Measurements from ENCODE around the gene DENND5B.
"Not testable (repeated sequence)": the region's sequence is repeated elsewhere in the genome, so short reads cannot be mapped to it uniquely, and the experiment has no call there.

Gene DENND5B

GRCh38 chr12:31618228-31619025 is 27.5 kb upstream of the DENND5B start:
- no peak overlapping the region for H3K4me3 ChIP-seq (ENCODE audit: low read length)
- no peak overlapping the region for H2AFZ ChIP-seq (ENCODE audit: low read depth, low read length)
- no peak overlapping the region for H3K4me2 ChIP-seq (ENCODE audit: low read length)
- peaks cover 9% of the 10 kb centered on the region for H3K4me1 ChIP-seq (ENCODE audit: low read length)
- H3K79me2 ChIP-seq (ENCODE audit: low read length), result no peaks in the 10 kb centered on the region
- no peaks in the 10 kb centered on the region for H3K9me3 ChIP-seq (ENCODE audit: insufficient read depth, low read length)
- no peaks in the 10 kb centered on the region for H3K36me3 ChIP-seq (replicated peaks; ENCODE audit: low read depth, low read length)
- no peak for TF ChIP-seq CTCF (IDR thresholded peaks at IDR 0.05; ENCODE audit: low read depth, low read length)
- TF ChIP-seq EZH2phosphoT487 (IDR thresholded peaks at IDR 0.05; ENCODE audit: low read depth), result no peak
- H3K9ac ChIP-seq (ENCODE audit: low read length), result no peak overlapping the region
- no peaks in the 10 kb centered on the region for H3K27me3 ChIP-seq (ENCODE audit: low read depth, low read length)
- H3K27ac ChIP-seq (ENCODE audit: low read length), result no peak overlapping the region
- no peaks in the 10 kb centered on the region for H4K20me1 ChIP-seq (ENCODE audit: insufficient read depth, low read length)

- Histone ChIP-seq H2AFZ (ENCODE audit: low read depth, low read length) (no peak overlapping the region), H3K36me3 (replicated peaks; ENCODE audit: low read depth, low read length) (peaks cover 14% of the 10 kb centered on the region), H3K9ac (ENCODE audit: low read length) (no peak overlapping the region), H4K20me1 (ENCODE audit: insufficient read depth, low read length) (no peaks in the 10 kb centered on the region), H3K27ac (ENCODE audit: low read length) (no peak overlapping the region), H3K79me2 (ENCODE audit: low read length) (no peaks in the 10 kb centered on the region), H3K4me1 (ENCODE audit: low read length) (no peaks in the 10 kb centered on the region), H3K27me3 (ENCODE audit: low read depth, low read length) (no peaks in the 10 kb centered on the region), H3K4me2 (ENCODE audit: low read length) (no peak overlapping the region), H3K9me3 (ENCODE audit: insufficient read depth, low read length) (peaks cover 17% of the 10 kb centered on the region; the same call in 1 of the 2 replicates), H3K4me3 (ENCODE audit: low read length) (no peak overlapping the region)
- TF ChIP-seq CTCF (IDR thresholded peaks at IDR 0.05; ENCODE audit: low read depth, low read length) (no peak), EZH2phosphoT487 (IDR thresholded peaks at IDR 0.05; ENCODE audit: low read depth) (no peak)
Observed at GRCh38 chr12:31612819-31613218, 21.9 kb upstream of the DENND5B start.

- not testable (repeated sequence) for H3K4me3 ChIP-seq (ENCODE audit: low read length); H3K27ac ChIP-seq (ENCODE audit: low read length); H3K79me2 ChIP-seq (ENCODE audit: low read length); H3K4me1 ChIP-seq (ENCODE audit: low read length); H4K20me1 ChIP-seq (ENCODE audit: insufficient read depth, low read length); H3K27me3 ChIP-seq (ENCODE audit: low read depth, low read length); H2AFZ ChIP-seq (ENCODE audit: low read depth, low read length); H3K9ac ChIP-seq (ENCODE audit: low read length); H3K4me2 ChIP-seq (ENCODE audit: low read length)
- Histone ChIP-seq H3K9me3 (ENCODE audit: insufficient read depth, low read length) (peaks cover 36% of the 10 kb centered on the region; the same call in 1 of the 2 replicates), H3K36me3 (replicated peaks; ENCODE audit: low read depth, low read length) (peaks cover 36% of the 10 kb centered on the region)
Observed at GRCh38 chr12:31608299-31608698, 17.4 kb upstream of the DENND5B start.

- Histone ChIP-seq H4K20me1 (ENCODE audit: insufficient read depth, low read length) (no peaks in the 10 kb centered on the region), H3K4me2 (ENCODE audit: low read length) (no peak overlapping the region), H3K4me3 (ENCODE audit: low read length) (no peak overlapping the region), H3K27ac (ENCODE audit: low read length) (no peak overlapping the region), H3K4me1 (ENCODE audit: low read length) (peaks cover 28% of the 10 kb centered on the region), H3K79me2 (ENCODE audit: low read length) (no peaks in the 10 kb centered on the region), H3K36me3 (replicated peaks; ENCODE audit: low read depth, low read length) (peaks cover 29% of the 10 kb centered on the region), H3K27me3 (ENCODE audit: low read depth, low read length) (no peaks in the 10 kb centered on the region), H3K9me3 (ENCODE audit: insufficient read depth, low read length) (peaks cover 29% of the 10 kb centered on the region; the same call in 1 of the 2 replicates), H2AFZ (ENCODE audit: low read depth, low read length) (no peak overlapping the region), H3K9ac (ENCODE audit: low read length) (no peak overlapping the region)
- TF ChIP-seq EZH2phosphoT487 (IDR thresholded peaks at IDR 0.05; ENCODE audit: low read depth), result no peak
Observed at GRCh38 chr12:31605531-31605930, 14.6 kb upstream of the DENND5B start.

- Histone ChIP-seq H3K27me3 (ENCODE audit: low read depth, low read length) (no peaks in the 10 kb centered on the region), H3K4me1 (ENCODE audit: low read length) (peaks cover 47% of the 10 kb centered on the region), H3K36me3 (replicated peaks; ENCODE audit: low read depth, low read length) (peaks cover 22% of the 10 kb centered on the region), H3K9me3 (ENCODE audit: insufficient read depth, low read length) (peaks cover 19% of the 10 kb centered on the region; the same call in 1 of the 2 replicates), H3K9ac (ENCODE audit: low read length) (peak overlapping the region; percentile 38; the same call in 1 of the 2 replicates), H4K20me1 (ENCODE audit: insufficient read depth, low read length) (no peaks in the 10 kb centered on the region), H3K4me3 (ENCODE audit: low read length) (peak overlapping the region; percentile 44), H3K4me2 (ENCODE audit: low read length) (peak overlapping the region; percentile 77), H2AFZ (ENCODE audit: low read depth, low read length) (no peak overlapping the region), H3K79me2 (ENCODE audit: low read length) (no peaks in the 10 kb centered on the region), H3K27ac (ENCODE audit: low read length) (peak overlapping the region; percentile 80)
- no peak for TF ChIP-seq CTCF (IDR thresholded peaks at IDR 0.05; ENCODE audit: low read depth, low read length)
- no peak for TF ChIP-seq EZH2phosphoT487 (IDR thresholded peaks at IDR 0.05; ENCODE audit: low read depth)
Observed at GRCh38 chr12:31603546-31604009, 12.6 kb upstream of the DENND5B start.
